Dedifferentiated amniotic fluid mesenchymal stem cell (primary cell): ENCODE data around the gene RNLS.
A peak's percentile ranks its signal among the peaks of the same experiment; 100 is the strongest.

Experiments
- DNase-seq: peaks from one replicate; pipeline ENCODE4 v3.0.0-alpha.2; 2016; ENCODE audit errors: extremely low spot score

RNLS gene

DNA sequence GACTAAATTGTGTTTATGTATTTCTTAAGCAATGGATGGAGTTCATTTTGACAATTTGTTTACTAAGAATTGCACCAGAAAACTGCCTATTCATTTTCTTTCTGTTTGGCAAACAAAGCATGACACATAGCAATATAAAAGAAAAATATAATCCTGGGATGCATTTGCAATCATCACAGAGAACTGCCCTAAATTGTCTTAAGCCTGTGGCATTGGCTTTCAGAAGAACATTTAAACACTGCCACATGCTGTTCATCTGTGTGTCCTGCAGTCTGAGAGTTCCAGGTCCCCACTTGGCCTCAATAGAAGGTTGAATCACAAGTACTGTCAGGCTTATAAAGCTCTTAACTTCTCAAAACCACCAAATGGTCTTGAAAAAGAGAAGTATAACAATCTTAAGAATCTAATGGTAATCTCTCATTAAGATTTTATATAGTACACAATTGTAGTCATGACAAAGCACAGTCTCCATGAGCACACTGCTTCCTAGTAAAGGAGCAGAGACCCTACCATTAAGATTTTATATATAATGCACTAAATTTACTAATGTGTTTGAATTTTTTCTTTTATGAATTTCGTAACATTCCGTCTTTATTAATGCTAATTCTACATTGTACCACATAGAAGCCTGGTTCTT, 29.9 kb downstream of the RNLS start:
- DNase-seq = peak; percentile 91

DNA sequence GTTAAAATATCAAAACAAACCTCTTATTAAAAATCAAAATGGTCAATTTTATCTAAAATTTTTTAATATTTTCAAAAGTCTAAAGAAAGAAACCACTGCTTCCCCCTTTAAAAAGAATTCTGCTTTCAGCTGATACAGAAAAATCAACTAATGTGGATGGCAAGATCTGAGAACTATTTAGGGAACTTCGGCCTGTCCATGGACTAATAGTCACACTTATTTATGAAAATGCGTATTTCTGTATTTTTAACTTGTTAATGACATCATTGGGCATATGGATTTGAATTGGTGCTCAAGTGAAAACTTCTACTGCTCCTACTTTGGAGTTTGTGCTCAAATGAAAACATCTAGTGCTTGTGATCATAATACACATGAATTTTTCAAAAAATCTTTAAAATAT, 31.9 kb downstream of the RNLS start:
- DNase-seq = no peak

- no peak for DNase-seq
Measured at GRCh38 chr10:88546497-88546896, 36.6 kb downstream of the RNLS start.

GRCh38 chr10:88545359-88545758, 37.8 kb downstream of the RNLS start:
- no peak for DNase-seq

DNA sequence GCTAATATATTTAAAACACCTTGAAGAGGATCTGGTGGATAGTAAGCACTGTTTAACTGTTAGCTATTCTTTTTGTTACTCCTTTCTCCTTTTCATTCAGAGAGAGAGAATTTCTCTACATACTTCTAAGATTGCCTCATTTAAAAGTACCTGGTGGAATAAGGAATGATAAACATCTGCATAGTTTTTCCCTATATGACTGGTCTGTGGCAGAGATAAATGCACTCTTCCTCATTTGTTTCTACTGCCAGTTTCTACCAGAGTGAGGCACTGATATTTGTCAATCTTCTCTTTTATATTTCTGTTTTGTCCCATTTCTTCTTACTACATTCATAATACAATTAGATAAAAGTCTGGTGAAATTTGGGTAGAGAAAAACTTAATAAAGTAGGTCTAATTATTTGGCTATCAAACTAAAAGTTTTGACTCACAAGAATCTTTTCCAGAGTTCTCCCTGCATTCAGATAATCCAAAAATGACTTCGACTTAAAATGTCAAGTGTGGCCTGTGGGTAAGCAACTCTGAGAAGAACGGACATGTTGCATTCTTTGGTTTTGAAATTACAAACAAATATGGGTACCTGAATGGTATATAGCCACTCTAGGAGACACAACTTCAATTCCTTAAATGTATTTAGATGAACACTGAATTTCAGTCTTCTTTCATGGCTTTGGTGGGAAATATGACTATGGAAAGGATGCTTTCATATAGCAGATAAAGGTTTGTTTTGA, 38.8 kb downstream of the RNLS start:
- no peak for DNase-seq

DNA sequence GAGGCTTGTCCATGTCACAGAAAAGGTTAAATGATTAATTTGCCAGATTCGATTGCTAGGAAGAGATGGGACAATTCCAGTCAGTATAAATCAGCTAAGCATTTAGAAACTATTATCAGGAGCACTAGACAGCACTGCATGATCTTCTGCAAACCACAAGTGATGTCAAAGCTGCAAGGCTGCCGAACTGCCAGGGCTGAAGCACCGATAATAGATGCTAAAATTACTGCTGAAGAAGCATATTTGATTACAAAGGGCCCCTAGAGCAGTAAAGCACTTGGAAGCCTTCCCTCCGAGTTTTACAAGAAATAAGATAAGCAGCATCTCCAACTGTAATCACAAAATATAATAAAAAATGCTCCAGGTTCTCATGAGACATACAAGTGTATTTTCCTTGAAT, 40.6 kb downstream of the RNLS start:
- DNase-seq = no peak

DNA sequence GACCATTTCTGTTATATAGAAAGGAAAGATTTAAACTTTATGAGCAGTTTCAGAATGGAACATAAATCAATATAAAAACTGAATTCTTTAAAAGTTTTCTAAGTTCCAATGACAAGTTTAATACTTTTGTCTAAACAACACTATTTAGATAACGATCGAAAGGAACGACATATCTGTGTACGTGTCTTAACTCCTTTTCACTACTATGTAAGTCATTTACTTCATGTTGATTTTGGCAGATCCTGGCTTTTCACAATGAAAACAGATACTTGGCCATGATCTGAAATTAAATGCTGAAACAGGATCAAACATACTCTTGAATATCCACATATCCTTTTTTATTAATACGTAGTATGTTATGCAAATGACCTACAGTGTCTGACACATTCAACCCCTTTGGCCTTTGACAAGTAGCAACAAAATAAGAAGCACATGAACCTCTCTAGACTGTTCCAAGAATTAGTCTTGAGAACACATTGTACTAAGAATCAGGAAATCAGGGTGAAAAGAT, 41.9 kb downstream of the RNLS start:
- DNase-seq = no peak

DNA sequence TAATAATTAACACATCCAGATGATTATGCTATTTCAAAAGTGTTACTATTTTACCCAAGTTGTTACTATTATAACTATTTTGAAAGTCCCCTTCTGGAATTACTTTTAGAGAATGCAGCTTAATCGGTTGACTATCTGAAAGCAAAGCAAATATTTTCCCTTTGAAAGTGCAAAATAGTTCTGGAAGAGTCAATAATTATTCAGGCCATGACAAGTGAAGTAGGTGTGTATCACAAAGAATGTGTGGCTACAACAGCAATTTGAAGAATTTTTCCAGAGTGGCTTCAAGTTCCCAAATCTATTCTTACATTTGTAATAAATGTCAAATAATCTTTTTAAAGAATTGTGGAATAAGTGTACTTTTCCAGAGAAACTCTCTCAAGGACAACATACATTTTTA, 42.8 kb downstream of the RNLS start:
- DNase-seq = no peak

- peak; percentile 40 for DNase-seq
Measured at GRCh38 chr10:88538048-88538447, 45.1 kb downstream of the RNLS start.

- no peak for DNase-seq
Measured at GRCh38 chr10:88537322-88537721, 45.8 kb downstream of the RNLS start.

DNA sequence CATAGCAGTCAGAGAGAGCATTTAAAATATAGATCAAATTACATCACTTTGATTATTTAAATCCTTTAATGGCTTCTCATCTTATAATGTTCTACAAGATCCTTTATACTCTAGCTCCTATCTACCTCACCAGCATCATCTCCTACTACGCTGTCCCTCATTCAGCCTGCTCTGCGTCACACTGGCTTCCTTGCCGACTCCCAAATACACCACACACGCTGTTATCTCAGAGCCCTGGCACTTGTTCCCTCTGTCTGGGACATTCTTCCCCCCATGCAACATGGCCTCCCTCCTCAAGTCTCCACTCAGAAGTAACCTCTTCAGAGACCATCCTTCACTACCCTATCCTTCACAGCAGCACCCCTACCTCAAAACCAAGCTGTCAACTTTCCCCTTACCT, 46.7 kb downstream of the RNLS start:
- DNase-seq = no peak

GRCh38 chr10:88534072-88534665, 48.9 kb downstream of the RNLS start:
- no peak for DNase-seq

DNA sequence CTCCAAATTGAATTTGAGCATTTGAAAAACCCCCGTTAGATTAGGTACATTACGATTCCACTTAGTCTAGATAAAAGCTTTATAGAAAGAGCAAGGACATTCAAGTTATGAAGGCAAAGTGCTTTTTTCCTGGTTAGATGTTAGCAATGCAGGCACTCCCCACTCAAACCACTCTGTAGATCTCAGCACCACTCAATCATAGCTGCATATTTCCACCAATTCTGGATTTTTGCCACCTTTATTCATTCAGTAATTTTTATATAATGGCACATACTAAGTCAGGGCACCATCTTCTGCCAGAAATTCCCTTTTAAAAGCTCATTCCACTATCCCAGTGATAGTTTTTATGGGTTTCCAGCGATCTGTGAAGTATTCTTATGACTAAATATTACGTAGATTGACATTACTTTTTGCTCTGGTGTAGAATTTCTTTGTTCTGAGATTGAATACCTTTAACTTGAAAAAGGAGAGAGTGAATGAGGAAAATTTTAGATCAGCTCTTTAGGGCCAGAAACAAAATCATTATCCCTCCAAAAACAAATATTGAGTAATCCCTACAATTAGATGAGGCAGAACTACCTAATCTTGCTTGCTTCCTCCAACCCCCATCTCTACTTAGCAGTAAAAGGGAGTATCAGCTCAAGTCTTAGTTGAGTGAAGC, 51.6 kb downstream of the RNLS start:
- DNase-seq = no peak

- no peak for DNase-seq
Measured at GRCh38 chr10:88530629-88531391, 52.3 kb downstream of the RNLS start.

- DNase-seq = no peak
Measured at GRCh38 chr10:88530093-88530492, 53.0 kb downstream of the RNLS start.

DNA sequence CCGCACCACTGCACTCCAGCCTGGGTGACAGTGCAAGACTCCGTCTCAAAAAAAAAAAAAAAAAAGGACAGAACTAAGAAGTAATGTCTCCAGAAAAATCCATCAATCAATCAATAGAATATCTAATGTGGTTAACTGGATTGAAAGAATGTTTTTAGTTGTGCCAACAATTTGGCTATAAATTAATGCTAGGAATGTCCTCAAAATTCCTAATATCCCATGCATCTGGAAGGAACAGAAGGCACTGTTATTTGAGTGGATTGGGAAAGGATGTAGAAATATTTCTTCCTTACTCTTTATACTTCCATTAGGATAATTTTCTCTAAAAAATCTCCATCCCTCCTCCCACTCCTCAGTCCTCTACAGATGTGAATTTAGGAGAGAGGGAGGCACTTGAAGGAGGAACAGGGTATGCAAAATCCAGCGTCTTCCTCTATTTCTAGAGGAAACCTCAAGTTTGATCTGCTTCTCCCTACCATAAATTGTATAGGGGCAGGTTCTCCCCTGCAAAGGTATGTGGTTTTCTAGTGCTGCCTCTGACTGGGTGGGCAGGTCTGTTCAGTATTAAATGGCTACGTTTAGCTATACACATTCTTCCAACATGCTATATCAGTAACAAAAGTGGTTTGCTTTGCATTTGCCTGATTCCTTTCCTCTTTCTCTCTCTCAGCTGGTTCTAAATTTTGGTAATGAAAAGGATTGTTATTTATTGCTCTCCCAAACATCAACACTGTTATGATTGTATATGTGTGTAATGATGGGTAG, 54.1 kb downstream of the RNLS start:
- no peak for DNase-seq

- DNase-seq = no peak
Measured at GRCh38 chr10:88528201-88528600, 54.9 kb downstream of the RNLS start.

- no peak for DNase-seq
Measured at GRCh38 chr10:88527245-88527644, 55.9 kb downstream of the RNLS start.

DNA sequence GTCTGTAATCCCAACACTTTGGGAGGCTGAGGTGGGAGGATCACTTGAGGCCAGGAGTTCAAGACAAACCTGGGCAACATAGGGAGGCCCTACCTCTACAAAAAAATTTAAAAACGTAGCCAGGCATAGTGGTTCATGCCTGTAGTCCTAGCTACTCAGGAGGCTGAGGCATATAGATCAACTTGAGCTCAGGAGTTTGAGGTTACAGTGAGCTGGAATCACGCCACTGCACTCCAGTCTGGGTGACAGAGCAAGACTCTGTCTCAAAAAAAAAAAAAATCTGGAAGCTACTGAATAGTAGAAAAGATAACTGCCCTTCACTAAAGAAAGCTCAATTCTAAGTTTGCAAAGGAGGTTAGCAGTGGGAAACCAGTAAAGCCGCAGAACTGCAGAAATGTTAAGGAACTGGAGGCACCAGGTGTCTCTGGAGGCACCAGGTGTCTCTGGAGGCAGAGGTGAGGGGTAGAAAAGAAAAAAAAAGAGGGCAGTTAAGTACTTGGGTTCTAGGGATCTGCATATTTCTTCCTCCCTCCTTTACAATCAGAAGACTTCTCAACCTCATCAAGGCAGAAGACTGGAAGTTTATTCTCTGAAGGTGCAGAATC, 56.5 kb downstream of the RNLS start:
- no peak for DNase-seq

- DNase-seq = no peak
Measured at GRCh38 chr10:88525371-88526069, 57.6 kb downstream of the RNLS start.
